HEK293T (cell line): Measurements from ENCODE around the gene MGAT1.
A peak's percentile ranks its signal among the peaks of the same experiment; 100 is the strongest.

ENCODE experiments used
- CTCF ChIA-PET: fragments of 350-600 bp; formaldehyde crosslinking; extraction: SDS; loops from one replicate; lab custom pipeline; 2021; ENCODE audit warnings: antibody characterized with exemption, inconsistent platforms; lab: Yijun Ruan, JAX
- POLR2A ChIA-PET: fragments of 350-600 bp; formaldehyde crosslinking; extraction: SDS; loops from one replicate; lab custom pipeline; 2020; ENCODE audit warnings: antibody characterized with exemption, inconsistent platforms; lab: Yijun Ruan, JAX
- DNase-seq: peaks from one replicate; pipeline ENCODE4 v3.0.0; 2012; ENCODE audit warnings: mixed read lengths; ENCODE audit errors: extremely low spot score
- ARNT ChIP-seq: fragments of 450-650 bp; IDR thresholded peaks from 2 replicates; pipeline ENCODE4 v1.6.1; 2017; ENCODE audit warnings: mild to moderate bottlenecking
- BHLHE40 ChIP-seq: fragments of 450-650 bp; IDR thresholded peaks from 2 replicates; pipeline ENCODE4 v1.6.1; 2016; ENCODE audit warnings: mild to moderate bottlenecking, moderate library complexity, borderline replicate concordance
- CTBP1 ChIP-seq: fragments of 450-650 bp; IDR thresholded peaks from 2 replicates; pipeline ENCODE4 v1.6.1; 2016; ENCODE audit warnings: borderline replicate concordance
- ELF4 ChIP-seq: fragments of 450-650 bp; IDR thresholded peaks from 2 replicates; pipeline ENCODE4 v1.6.1; 2017; ENCODE audit warnings: antibody characterized with exemption
- FOXA1 ChIP-seq: fragments of 450-650 bp; IDR thresholded peaks from 2 replicates; pipeline ENCODE4 v1.6.1; 2016; ENCODE audit warnings: mild to moderate bottlenecking
- FOXK2 ChIP-seq: fragments of 450-650 bp; IDR thresholded peaks from 2 replicates; pipeline ENCODE4 v1.6.1; 2016; ENCODE audit warnings: mild to moderate bottlenecking
- FOXM1 ChIP-seq: fragments of 450-650 bp; IDR thresholded peaks from 2 replicates; pipeline ENCODE4 v1.6.1; 2017; ENCODE audit warnings: mild to moderate bottlenecking, borderline replicate concordance
- HDGF ChIP-seq: fragments of 450-650 bp; IDR thresholded peaks from 2 replicates; pipeline ENCODE4 v1.6.1; 2017; ENCODE audit warnings: antibody characterized with exemption, borderline replicate concordance
- L3MBTL2 ChIP-seq: fragments of 450-650 bp; conservative IDR thresholded peaks from 2 replicates; pipeline ENCODE4 v1.6.1; 2016; ENCODE audit warnings: mild to moderate bottlenecking
- LEF1 ChIP-seq: fragments of 450-650 bp; IDR thresholded peaks from 2 replicates; pipeline ENCODE4 v1.6.1; 2017; ENCODE audit warnings: mild to moderate bottlenecking, borderline replicate concordance
- NFRKB ChIP-seq: fragments of 450-650 bp; IDR thresholded peaks from 2 replicates; pipeline ENCODE4 v1.6.1; 2016; ENCODE audit warnings: mild to moderate bottlenecking, moderate library complexity
- SP1 ChIP-seq: fragments of 450-650 bp; IDR thresholded peaks from 2 replicates; pipeline ENCODE4 v1.6.1; 2017
- SUZ12 ChIP-seq: fragments of 450-650 bp; IDR thresholded peaks from 2 replicates; pipeline ENCODE4 v1.6.1; 2016; ENCODE audit warnings: mild to moderate bottlenecking
- TARDBP ChIP-seq: fragments of 450-650 bp; IDR thresholded peaks from 2 replicates; pipeline ENCODE4 v1.6.1; 2016
- ZNF384 ChIP-seq: fragments of 450-650 bp; IDR thresholded peaks from 2 replicates; pipeline ENCODE4 v1.6.1; 2016
- TF ChIP-seq, protein P1 (sequence below): fragments of 450-650 bp; IDR thresholded peaks from 2 replicates; pipeline ENCODE4 v1.6.1; 2016

MGAT1 gene

GRCh38 chr5:180802325-180803180 lies at the start of gene MGAT1:
MGAT1 (minus strand) TSS chr5:180802806; CDS start chr5:180792971, 9,835 bp downstream.
- CTCF ChIA-PET, result no interaction called here

GRCh38 chr5:180850434-180851078 lies 48.0 kb upstream of the MGAT1 start:
- CTCF ChIA-PET, result no interaction called here
- TF ChIP-seq ARNT (no peak), CTBP1 (no peak), SP1 (no peak), NFRKB (no peak), ZNF384 (no peak), TARDBP (no peak), FOXK2 (no peak), BHLHE40 (no peak), SUZ12 (no peak), FOXA1 (no peak), FOXM1 (no peak), ELF4 (no peak), HDGF (no peak), L3MBTL2 (no peak), LEF1 (no peak)
- TF ChIP-seq, protein P1, sequence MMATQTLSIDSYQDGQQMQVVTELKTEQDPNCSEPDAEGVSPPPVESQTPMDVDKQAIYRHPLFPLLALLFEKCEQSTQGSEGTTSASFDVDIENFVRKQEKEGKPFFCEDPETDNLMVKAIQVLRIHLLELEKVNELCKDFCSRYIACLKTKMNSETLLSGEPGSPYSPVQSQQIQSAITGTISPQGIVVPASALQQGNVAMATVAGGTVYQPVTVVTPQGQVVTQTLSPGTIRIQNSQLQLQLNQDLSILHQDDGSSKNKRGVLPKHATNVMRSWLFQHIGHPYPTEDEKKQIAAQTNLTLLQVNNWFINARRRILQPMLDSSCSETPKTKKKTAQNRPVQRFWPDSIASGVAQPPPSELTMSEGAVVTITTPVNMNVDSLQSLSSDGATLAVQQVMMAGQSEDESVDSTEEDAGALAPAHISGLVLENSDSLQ, result no peak
- DNase-seq, result no peak
- POLR2A ChIA-PET, result interaction anchor here (1.2 kb wide), 1 partner anchor 10 kb away, joined by 3 read pairs; no protein-coding TSS in a partner anchor

More at GRCh38 chr5:180802325-180803180, at the start of gene MGAT1:
- peak; percentile 96 for DNase-seq
- TF ChIP-seq ELF4, result no peak
- TF ChIP-seq, protein P1, result no peak
- no peak for TF ChIP-seq L3MBTL2
- no peak for TF ChIP-seq BHLHE40
- no peak for TF ChIP-seq ARNT
- POLR2A ChIA-PET, result interaction anchor here (0.7 to 1.9 kb wide), 8 partner anchors 8 to 370 kb away, joined by 3 to 15 read pairs (median 5); partner anchors contain the start of gene ZFP62

- no peak for DNase-seq
- CTCF ChIA-PET, result no interaction called here
- POLR2A ChIA-PET, result interaction anchor here (1.2 kb wide), 1 partner anchor 11 kb away, joined by 3 read pairs; no protein-coding TSS in a partner anchor
- TF ChIP-seq L3MBTL2, result 0 out of 2 replicates have a peak, but pooled peaks have one; percentile 8
- no peak for TF ChIP-seq ZNF384
Observed at GRCh38 chr5:180849827-180850226, 47.2 kb upstream of the MGAT1 start.

GRCh38 chr5:180848878-180849277 lies 46.3 kb upstream of the MGAT1 start:
- no peak for TF ChIP-seq FOXM1
- no peak for TF ChIP-seq ELF4
- no peak for TF ChIP-seq FOXA1
- DNase-seq, result no peak
- ChIA-PET CTCF (no interaction called here), POLR2A (interaction anchor here (1.9 kb wide), 1 partner anchor 12 kb away, joined by 4 read pairs; the partner anchor contains the start of gene ZFP62)

GRCh38 chr5:180848265-180848664 lies 45.7 kb upstream of the MGAT1 start:
- ChIA-PET CTCF (no interaction called here), POLR2A (interaction anchor here (1.9 kb wide), 1 partner anchor 13 kb away, joined by 4 read pairs; the partner anchor contains the start of gene ZFP62)
- DNase-seq, result no peak

More at GRCh38 chr5:180848265-180848664, 45.7 kb upstream of the MGAT1 start:
- TF ChIP-seq FOXM1 (no peak), CTBP1 (no peak), TARDBP (no peak), L3MBTL2 (no peak), HDGF (no peak), FOXK2 (no peak), ARNT (no peak), SP1 (no peak), FOXA1 (no peak), ELF4 (no peak), SUZ12 (no peak), NFRKB (no peak), ZNF384 (no peak), BHLHE40 (no peak), LEF1 (no peak)
- TF ChIP-seq, protein P1, result no peak
